SK-N-SH (cell line): Measurements from ENCODE around the gene CAMK1. TPM values are rescaled to one million over a fixed set of nuclear protein-coding genes. Genes with fewer than 3 reads are reported as not detected.

Source experiments
- CTCF ChIA-PET: fragments of 300-600, 350-600 bp; formaldehyde crosslinking; extraction: SDS; loops from one replicate; lab custom pipeline; 2021; lab: Yijun Ruan, JAX
- POLR2A ChIA-PET: fragments of 350-600 bp; sonication (Branson Sonifier 250); formaldehyde crosslinking; extraction: SDS; loops from one replicate; lab custom pipeline; 2020; ENCODE audit warnings: antibody characterized with exemption, inconsistent platforms; lab: Yijun Ruan, JAX
- DNase-seq: peaks from one replicate; pipeline ENCODE4 v3.0.0; 2012
- H2AFZ ChIP-seq: fragments of 200-600 bp; sonication (generic); 2 replicates; pipeline ENCODE4 v1.8.1; 2016; ENCODE audit warnings: antibody characterized with exemption, mild to moderate bottlenecking, low read depth
- H3F3A ChIP-seq: fragments of 200-600 bp; sonication (generic); replicated peaks from 2 replicates; pipeline ENCODE3; 2016; ENCODE audit warnings: antibody characterized with exemption, mild to moderate bottlenecking; ENCODE audit not compliant: insufficient read depth
- H3K27ac ChIP-seq, 2 experiments: fragments of 200-500 bp in 1 of 2; fragments of 200-600 bp in 1 of 2; sonication (Bioruptor generic) in 1 of 2; sonication (generic), shearing (Covaris generic) in 1 of 2; 2 replicates each; pipeline versions ENCODE4 v1.5.1 to v1.6.1; 2014 to 2016; ENCODE audit warnings: low read depth in 2 of 2, inconsistent platforms in 1 of 2, low read length in 1 of 2, mild to moderate bottlenecking in 1 of 2, mixed read lengths in 1 of 2
- H3K27me3 ChIP-seq: fragments of 200-600 bp; sonication (generic), shearing (Covaris generic); 2 replicates; pipeline ENCODE4 v1.6.1; 2016; ENCODE audit warnings: mixed run types; ENCODE audit not compliant: insufficient read depth
- H3K36me3 ChIP-seq, 2 experiments: fragments of 200-500 bp in 1 of 2; fragments of 200-600 bp in 1 of 2; sonication (Bioruptor generic) in 1 of 2; sonication (generic) in 1 of 2; replicated peaks in 1 of 2; 2 replicates each; pipeline versions ENCODE3 to v1.5.1; 2014 to 2016; ENCODE audit warnings: low read length in 1 of 2, mild to moderate bottlenecking in 1 of 2; ENCODE audit not compliant: insufficient read depth in 2 of 2, control insufficient read depth in 1 of 2
- H3K4me1 ChIP-seq, 2 experiments: fragments of 200-500 bp in 1 of 2; fragments of 200-600 bp in 1 of 2; sonication (Bioruptor generic) in 1 of 2; sonication (generic), shearing (Covaris generic) in 1 of 2; 2 replicates each; pipeline versions ENCODE4 v1.5.1 to v1.6.1; 2014 to 2016; ENCODE audit warnings: low read depth in 1 of 2, low read length in 1 of 2, mixed run types in 1 of 2; ENCODE audit not compliant: insufficient read depth in 2 of 2, control insufficient read depth in 1 of 2
- H3K4me2 ChIP-seq: fragments of 200-600 bp; sonication (generic), shearing (Covaris generic); 2 replicates; pipeline ENCODE4 v1.6.1; 2017; ENCODE audit warnings: mixed run types
- H3K4me3 ChIP-seq, 2 experiments: fragments of 200-500 bp in 1 of 2; fragments of 200-600 bp in 1 of 2; sonication (Bioruptor generic) in 1 of 2; sonication (generic), shearing (Covaris generic) in 1 of 2; 2 replicates each; pipeline versions ENCODE4 v1.5.1 to v1.8.1; 2014 to 2016; ENCODE audit warnings: low read depth in 2 of 2, inconsistent platforms in 1 of 2, low read length in 1 of 2, mild to moderate bottlenecking in 1 of 2, mixed read lengths in 1 of 2, moderate library complexity in 1 of 2
- H3K79me2 ChIP-seq: fragments of 200-600 bp; sonication (generic); 2 replicates; pipeline ENCODE4 v1.8.1; 2017; ENCODE audit warnings: mild to moderate bottlenecking; ENCODE audit not compliant: insufficient read depth
- H3K9ac ChIP-seq: fragments of 200-600 bp; sonication (generic); 2 replicates; pipeline ENCODE4 v1.6.1; 2017; ENCODE audit warnings: mixed run types
- H3K9me2 ChIP-seq: fragments of 200-600 bp; sonication (generic); 2 replicates; pipeline ENCODE4 v1.6.1; 2017; ENCODE audit warnings: mixed run types
- H3K9me3 ChIP-seq: fragments of 200-600 bp; sonication (generic); 2 replicates; pipeline ENCODE4 v1.6.1; 2017; ENCODE audit warnings: mixed run types, mild to moderate bottlenecking, moderate library complexity
- H4K20me1 ChIP-seq: fragments of 200-600 bp; sonication (generic); 2 replicates; pipeline ENCODE4 v1.6.1; 2017; ENCODE audit warnings: mild to moderate bottlenecking, mixed run types; ENCODE audit not compliant: insufficient read depth
- ELF1 ChIP-seq: IDR thresholded peaks from 2 replicates; pipeline ENCODE4 v1.4.0; 2012
- FOSL2 ChIP-seq: IDR thresholded peaks from 2 replicates; pipeline ENCODE4 v1.4.0; 2012; ENCODE audit warnings: low read depth, mild to moderate bottlenecking, moderate library complexity, borderline replicate concordance
- FOXM1 ChIP-seq: IDR thresholded peaks from 2 replicates; pipeline ENCODE4 v1.4.0; 2012; ENCODE audit warnings: low read depth, mild to moderate bottlenecking
- MAX ChIP-seq: IDR thresholded peaks from 2 replicates; pipeline ENCODE4 v1.4.0; 2012; ENCODE audit warnings: low read depth
- MXI1 ChIP-seq: IDR thresholded peaks from 2 replicates; pipeline ENCODE4 v1.6.1; 2012; ENCODE audit warnings: mild to moderate bottlenecking, low read depth, low read length, improper control_type of control experiment
- NFIC ChIP-seq: IDR thresholded peaks from 2 replicates; pipeline ENCODE4 v1.4.0; 2012; ENCODE audit warnings: borderline replicate concordance
- PBX3 ChIP-seq: IDR thresholded peaks from 2 replicates; pipeline ENCODE4; 2012
- POLR2AphosphoS5 ChIP-seq: IDR thresholded peaks from 2 replicates; pipeline ENCODE4 v1.6.1; 2012; ENCODE audit warnings: low read depth, low read length
- RFX5 ChIP-seq: IDR thresholded peaks from 2 replicates; pipeline ENCODE4 v1.6.1; 2012; ENCODE audit warnings: mild to moderate bottlenecking, improper control_type of control experiment, low read length
- RXRA ChIP-seq: IDR thresholded peaks from 2 replicates; pipeline ENCODE4 v1.4.0; 2012; ENCODE audit warnings: low read depth, mild to moderate bottlenecking, borderline replicate concordance
- SIN3A ChIP-seq: IDR thresholded peaks from 2 replicates; pipeline ENCODE4 v1.6.1; 2012; ENCODE audit warnings: low read depth, mild to moderate bottlenecking, low read length, moderate library complexity, borderline replicate concordance
- TAF1 ChIP-seq: IDR thresholded peaks from 2 replicates; pipeline ENCODE4 v1.6.1; 2012; ENCODE audit warnings: low read depth, mild to moderate bottlenecking, low read length, moderate library complexity, borderline replicate concordance
- TCF12 ChIP-seq: IDR thresholded peaks from 2 replicates; pipeline ENCODE4 v1.4.0; 2012
- WGBS: methylation state at CpG from one replicate; pipeline ENCODE4 v1.1.6; 2017; ENCODE audit warnings: low lambda C conversion rate; 5-methylcytosine and 5-hydroxymethylcytosine counted together
- polyA plus RNA-seq, 3 experiments: library from polyadenylated mRNA; depleted of rRNA; stranded (reverse); fragments of >200 nt; gene quantifications; 2 replicates each; pipeline ENCODE4 v1.2.3, GENCODE V29; 2012
- TF ChIP-seq, protein P1 (sequence below): IDR thresholded peaks from 2 replicates; pipeline ENCODE4 v1.4.0; 2012; ENCODE audit warnings: low read depth, borderline replicate concordance
- TF ChIP-seq, protein P2 (sequence below): fragments of 200-600 bp; sonication (generic); IDR thresholded peaks from 2 replicates; pipeline ENCODE4 v1.6.1; 2017; ENCODE audit warnings: antibody characterized with exemption, mild to moderate bottlenecking, moderate library complexity
- TF ChIP-seq, protein P3 (sequence below): IDR thresholded peaks from 2 replicates; pipeline ENCODE4 v1.6.1; 2012; ENCODE audit warnings: mild to moderate bottlenecking, low read depth, low read length, moderate library complexity

The CAMK1 gene
- polyA plus RNA-seq, 1 of the 3 experiments (the other 2 are of a cell fraction), result 47.1 TPM

DNA sequence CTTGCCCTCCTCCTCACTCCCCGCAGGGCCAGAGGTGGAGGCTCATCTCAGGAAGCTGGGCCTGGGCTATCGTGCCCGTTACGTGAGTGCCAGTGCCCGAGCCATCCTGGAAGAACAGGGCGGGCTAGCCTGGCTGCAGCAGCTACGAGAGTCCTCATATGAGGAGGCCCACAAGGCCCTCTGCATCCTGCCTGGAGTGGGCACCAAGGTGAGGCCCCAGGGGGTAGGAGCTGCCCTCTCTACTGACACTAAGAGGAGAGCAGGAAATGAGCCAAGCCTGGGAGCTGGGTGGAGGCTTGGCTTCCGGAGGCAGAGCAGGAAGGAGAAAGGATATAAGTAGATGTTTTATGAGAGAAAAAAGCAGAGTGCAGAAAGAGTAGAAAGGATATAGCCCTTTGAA, 15.1 kb downstream of the CAMK1 start:
- H3K4me3 ChIP-seq, result no peak overlapping the region
- POLR2A ChIA-PET, result no interaction called here
- H3K4me2 ChIP-seq, result no peak overlapping the region

More for the DNA sequence above, 15.1 kb downstream of the CAMK1 start:
- Histone ChIP-seq H3K27ac (no peak overlapping the region), H3K36me3 (peaks cover 29 to 34% of the 10 kb centered on the region in 2 experiments), H3K9me3 (no peaks in the 10 kb centered on the region), H3K27me3 (no peaks in the 10 kb centered on the region), H3K9me2 (no peaks in the 10 kb centered on the region), H4K20me1 (no peaks in the 10 kb centered on the region), H3F3A (no peaks in the 10 kb centered on the region), H3K79me2 (peaks cover 23% of the 10 kb centered on the region), H3K9ac (no peak overlapping the region), H3K4me1 (peaks cover 0 to 12% of the 10 kb centered on the region in 2 experiments; a peak in 1 of 4 replicates), H2AFZ (no peak overlapping the region)
- no peak for DNase-seq
- CTCF ChIA-PET, result no interaction called here
- 88% methylated on average over 4 of the region's 8 CpGs for WGBS
- TF ChIP-seq, protein P1, sequence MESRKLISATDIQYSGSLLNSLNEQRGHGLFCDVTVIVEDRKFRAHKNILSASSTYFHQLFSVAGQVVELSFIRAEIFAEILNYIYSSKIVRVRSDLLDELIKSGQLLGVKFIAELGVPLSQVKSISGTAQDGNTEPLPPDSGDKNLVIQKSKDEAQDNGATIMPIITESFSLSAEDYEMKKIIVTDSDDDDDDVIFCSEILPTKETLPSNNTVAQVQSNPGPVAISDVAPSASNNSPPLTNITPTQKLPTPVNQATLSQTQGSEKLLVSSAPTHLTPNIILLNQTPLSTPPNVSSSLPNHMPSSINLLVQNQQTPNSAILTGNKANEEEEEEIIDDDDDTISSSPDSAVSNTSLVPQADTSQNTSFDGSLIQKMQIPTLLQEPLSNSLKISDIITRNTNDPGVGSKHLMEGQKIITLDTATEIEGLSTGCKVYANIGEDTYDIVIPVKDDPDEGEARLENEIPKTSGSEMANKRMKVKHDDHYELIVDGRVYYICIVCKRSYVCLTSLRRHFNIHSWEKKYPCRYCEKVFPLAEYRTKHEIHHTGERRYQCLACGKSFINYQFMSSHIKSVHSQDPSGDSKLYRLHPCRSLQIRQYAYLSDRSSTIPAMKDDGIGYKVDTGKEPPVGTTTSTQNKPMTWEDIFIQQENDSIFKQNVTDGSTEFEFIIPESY, result no peak
- TF ChIP-seq RXRA, result no peak
- TF ChIP-seq FOSL2, result no peak
- no peak for TF ChIP-seq NFIC
- TF ChIP-seq, protein P2, sequence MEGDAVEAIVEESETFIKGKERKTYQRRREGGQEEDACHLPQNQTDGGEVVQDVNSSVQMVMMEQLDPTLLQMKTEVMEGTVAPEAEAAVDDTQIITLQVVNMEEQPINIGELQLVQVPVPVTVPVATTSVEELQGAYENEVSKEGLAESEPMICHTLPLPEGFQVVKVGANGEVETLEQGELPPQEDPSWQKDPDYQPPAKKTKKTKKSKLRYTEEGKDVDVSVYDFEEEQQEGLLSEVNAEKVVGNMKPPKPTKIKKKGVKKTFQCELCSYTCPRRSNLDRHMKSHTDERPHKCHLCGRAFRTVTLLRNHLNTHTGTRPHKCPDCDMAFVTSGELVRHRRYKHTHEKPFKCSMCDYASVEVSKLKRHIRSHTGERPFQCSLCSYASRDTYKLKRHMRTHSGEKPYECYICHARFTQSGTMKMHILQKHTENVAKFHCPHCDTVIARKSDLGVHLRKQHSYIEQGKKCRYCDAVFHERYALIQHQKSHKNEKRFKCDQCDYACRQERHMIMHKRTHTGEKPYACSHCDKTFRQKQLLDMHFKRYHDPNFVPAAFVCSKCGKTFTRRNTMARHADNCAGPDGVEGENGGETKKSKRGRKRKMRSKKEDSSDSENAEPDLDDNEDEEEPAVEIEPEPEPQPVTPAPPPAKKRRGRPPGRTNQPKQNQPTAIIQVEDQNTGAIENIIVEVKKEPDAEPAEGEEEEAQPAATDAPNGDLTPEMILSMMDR, result no peak
- no peak for TF ChIP-seq RFX5
- TF ChIP-seq FOXM1, result no peak
- TF ChIP-seq MAX, result no peak
- no peak for TF ChIP-seq TCF12
- TF ChIP-seq PBX3, result no peak
- TF ChIP-seq, protein P3, sequence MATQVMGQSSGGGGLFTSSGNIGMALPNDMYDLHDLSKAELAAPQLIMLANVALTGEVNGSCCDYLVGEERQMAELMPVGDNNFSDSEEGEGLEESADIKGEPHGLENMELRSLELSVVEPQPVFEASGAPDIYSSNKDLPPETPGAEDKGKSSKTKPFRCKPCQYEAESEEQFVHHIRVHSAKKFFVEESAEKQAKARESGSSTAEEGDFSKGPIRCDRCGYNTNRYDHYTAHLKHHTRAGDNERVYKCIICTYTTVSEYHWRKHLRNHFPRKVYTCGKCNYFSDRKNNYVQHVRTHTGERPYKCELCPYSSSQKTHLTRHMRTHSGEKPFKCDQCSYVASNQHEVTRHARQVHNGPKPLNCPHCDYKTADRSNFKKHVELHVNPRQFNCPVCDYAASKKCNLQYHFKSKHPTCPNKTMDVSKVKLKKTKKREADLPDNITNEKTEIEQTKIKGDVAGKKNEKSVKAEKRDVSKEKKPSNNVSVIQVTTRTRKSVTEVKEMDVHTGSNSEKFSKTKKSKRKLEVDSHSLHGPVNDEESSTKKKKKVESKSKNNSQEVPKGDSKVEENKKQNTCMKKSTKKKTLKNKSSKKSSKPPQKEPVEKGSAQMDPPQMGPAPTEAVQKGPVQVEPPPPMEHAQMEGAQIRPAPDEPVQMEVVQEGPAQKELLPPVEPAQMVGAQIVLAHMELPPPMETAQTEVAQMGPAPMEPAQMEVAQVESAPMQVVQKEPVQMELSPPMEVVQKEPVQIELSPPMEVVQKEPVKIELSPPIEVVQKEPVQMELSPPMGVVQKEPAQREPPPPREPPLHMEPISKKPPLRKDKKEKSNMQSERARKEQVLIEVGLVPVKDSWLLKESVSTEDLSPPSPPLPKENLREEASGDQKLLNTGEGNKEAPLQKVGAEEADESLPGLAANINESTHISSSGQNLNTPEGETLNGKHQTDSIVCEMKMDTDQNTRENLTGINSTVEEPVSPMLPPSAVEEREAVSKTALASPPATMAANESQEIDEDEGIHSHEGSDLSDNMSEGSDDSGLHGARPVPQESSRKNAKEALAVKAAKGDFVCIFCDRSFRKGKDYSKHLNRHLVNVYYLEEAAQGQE, result no peak
- no peak for TF ChIP-seq MXI1
- TF ChIP-seq TAF1, result no peak
- no peak for TF ChIP-seq SIN3A
- no peak for TF ChIP-seq POLR2AphosphoS5
- TF ChIP-seq ELF1, result no peak
